ENCODE measurements around the gene CPHXL2.

DNA sequence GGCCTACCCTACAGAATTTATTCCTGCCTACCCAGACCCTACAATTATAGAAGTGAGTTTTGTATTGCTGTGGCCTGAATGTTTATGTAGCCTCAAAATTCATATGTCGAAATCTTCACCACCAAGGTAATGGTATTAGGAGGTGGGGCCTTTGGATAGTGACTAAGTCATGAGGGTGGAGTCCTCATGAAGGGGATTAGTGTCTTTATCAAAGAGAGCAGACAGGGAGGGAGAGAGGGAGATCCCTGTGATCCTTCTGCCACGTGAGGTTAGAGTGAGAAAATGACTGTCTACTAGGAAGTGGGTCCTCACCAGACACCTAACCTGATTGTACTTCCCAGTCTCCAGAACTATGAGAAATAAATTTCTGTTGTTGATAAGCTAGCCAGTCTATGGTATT lies 25.4 kb upstream of the CPHXL2 start:
- TF ChIP-seq POLR2AphosphoS5 (IDR thresholded peaks at IDR 0.05; ENCODE audit: borderline replicate concordance, low read depth, low read length) (no peak), EZH2 (IDR thresholded peaks at IDR 0.05) (no peak)

Measured in SK-N-MC (cell line).